Nephron (organoid): Measurements from ENCODE around the gene CSMD2.

Experiments
- H3K27ac Mint-ChIP-seq, 3 experiments: 2 replicates each; pipeline ENCODE4 v1.8.0; 2020; ENCODE audit warnings: mixed read lengths in 3 of 3, mild to moderate bottlenecking in 2 of 3, moderate library complexity in 1 of 3
- H3K27me3 Mint-ChIP-seq: 2 replicates; pipeline ENCODE4 v1.8.0; 2021; ENCODE audit warnings: low read depth, mild to moderate bottlenecking, moderate library complexity, mixed read lengths
- H3K36me3 Mint-ChIP-seq: 2 replicates; pipeline ENCODE4 v1.8.0; 2020; ENCODE audit warnings: low read depth, mixed read lengths
- H3K4me1 Mint-ChIP-seq: 2 replicates; pipeline ENCODE4 v1.8.0; 2020; ENCODE audit warnings: mixed read lengths
- H3K4me3 Mint-ChIP-seq, 3 experiments: 2 replicates each; pipeline ENCODE4 v1.8.0; 2020; ENCODE audit warnings: mild to moderate bottlenecking in 3 of 3, mixed read lengths in 3 of 3, moderate library complexity in 2 of 3
- H3K9me3 Mint-ChIP-seq: 2 replicates; pipeline ENCODE4 v1.8.0; 2020; ENCODE audit warnings: mixed read lengths
- CTCF ChIP-seq, 3 experiments: fragments of 200-600 bp; sonication (generic); IDR thresholded peaks; one replicate each; pipeline ENCODE4 v1.5.0; 2021; ENCODE audit warnings: antibody characterized with exemption in 3 of 3; ENCODE audit not compliant: unreplicated experiment in 3 of 3

CSMD2 gene

GRCh38 chr1:33824321-33824720 lies 340.7 kb downstream of the CSMD2 start:
- no peaks in the 10 kb centered on the region for H3K4me1 Mint-ChIP-seq
- no peak overlapping the region for H3K4me3 Mint-ChIP-seq
- TF ChIP-seq CTCF (IDR thresholded peaks at IDR 0.05; ENCODE audit: unreplicated experiment in 3 of 3): no peak
- H3K27ac Mint-ChIP-seq: no peak overlapping the region
- H3K36me3 Mint-ChIP-seq: no peaks in the 10 kb centered on the region
- peaks cover 7% of the 10 kb centered on the region for H3K9me3 Mint-ChIP-seq
- H3K27me3 Mint-ChIP-seq: peaks cover 13% of the 10 kb centered on the region

GRCh38 chr1:33823830-33824229 lies 341.2 kb downstream of the CSMD2 start:
- no peak overlapping the region for H3K27ac Mint-ChIP-seq
- no peaks in the 10 kb centered on the region for H3K4me1 Mint-ChIP-seq
- H3K27me3 Mint-ChIP-seq: peaks cover 13% of the 10 kb centered on the region

GRCh38 chr1:33823401-33823800 lies 341.6 kb downstream of the CSMD2 start:
- H3K36me3 Mint-ChIP-seq: no peaks in the 10 kb centered on the region
- no peak overlapping the region for H3K4me3 Mint-ChIP-seq
- no peak overlapping the region for H3K27ac Mint-ChIP-seq
- H3K4me1 Mint-ChIP-seq: no peaks in the 10 kb centered on the region
- H3K27me3 Mint-ChIP-seq: peaks cover 13% of the 10 kb centered on the region
- TF ChIP-seq CTCF (IDR thresholded peaks at IDR 0.05; ENCODE audit: unreplicated experiment in 3 of 3): no peak
- no peaks in the 10 kb centered on the region for H3K9me3 Mint-ChIP-seq

More at GRCh38 chr1:33823830-33824229, 341.2 kb downstream of the CSMD2 start:
- Mint-ChIP-seq H3K36me3 (no peaks in the 10 kb centered on the region), H3K4me3 (no peak overlapping the region), H3K9me3 (peaks cover 3% of the 10 kb centered on the region)
- no peak for TF ChIP-seq CTCF (IDR thresholded peaks at IDR 0.05; ENCODE audit: unreplicated experiment in 3 of 3)

GRCh38 chr1:33822396-33822795 lies 342.6 kb downstream of the CSMD2 start:
- no peak for TF ChIP-seq CTCF (IDR thresholded peaks at IDR 0.05; ENCODE audit: unreplicated experiment in 3 of 3)
- H3K36me3 Mint-ChIP-seq: no peaks in the 10 kb centered on the region
- no peak overlapping the region for H3K4me3 Mint-ChIP-seq
- peaks cover 12% of the 10 kb centered on the region for H3K27me3 Mint-ChIP-seq
- H3K27ac Mint-ChIP-seq: no peak overlapping the region
- H3K9me3 Mint-ChIP-seq: no peaks in the 10 kb centered on the region
- no peaks in the 10 kb centered on the region for H3K4me1 Mint-ChIP-seq

GRCh38 chr1:33821291-33821690 lies 343.7 kb downstream of the CSMD2 start:
- H3K27ac Mint-ChIP-seq: no peak overlapping the region
- no peaks in the 10 kb centered on the region for H3K36me3 Mint-ChIP-seq
- H3K9me3 Mint-ChIP-seq: no peaks in the 10 kb centered on the region

More at GRCh38 chr1:33821291-33821690, 343.7 kb downstream of the CSMD2 start:
- Mint-ChIP-seq H3K4me3 (no peak overlapping the region), H3K27me3 (peaks cover 12% of the 10 kb centered on the region), H3K4me1 (no peaks in the 10 kb centered on the region)
- no peak for TF ChIP-seq CTCF (IDR thresholded peaks at IDR 0.05; ENCODE audit: unreplicated experiment in 3 of 3)
